Activated T-cell treated with anti-CD3 and anti-CD28 coated beads for 48 hours (primary cell): ENCODE data around the gene SDCCAG8.

ENCODE experiments used
- DNase-seq: peaks from one replicate; pipeline ENCODE4 v3.0.0-alpha.2; 2020; ENCODE audit warnings: low read depth

The SDCCAG8 gene

GRCh38 chr1:243391355-243391754 is 135.5 kb downstream of the SDCCAG8 start:
- no peak for DNase-seq

- no peak for DNase-seq
Observed at GRCh38 chr1:243393096-243393495, 137.3 kb downstream of the SDCCAG8 start.

- no peak for DNase-seq
Observed at GRCh38 chr1:243394066-243394465, 138.2 kb downstream of the SDCCAG8 start.

DNA sequence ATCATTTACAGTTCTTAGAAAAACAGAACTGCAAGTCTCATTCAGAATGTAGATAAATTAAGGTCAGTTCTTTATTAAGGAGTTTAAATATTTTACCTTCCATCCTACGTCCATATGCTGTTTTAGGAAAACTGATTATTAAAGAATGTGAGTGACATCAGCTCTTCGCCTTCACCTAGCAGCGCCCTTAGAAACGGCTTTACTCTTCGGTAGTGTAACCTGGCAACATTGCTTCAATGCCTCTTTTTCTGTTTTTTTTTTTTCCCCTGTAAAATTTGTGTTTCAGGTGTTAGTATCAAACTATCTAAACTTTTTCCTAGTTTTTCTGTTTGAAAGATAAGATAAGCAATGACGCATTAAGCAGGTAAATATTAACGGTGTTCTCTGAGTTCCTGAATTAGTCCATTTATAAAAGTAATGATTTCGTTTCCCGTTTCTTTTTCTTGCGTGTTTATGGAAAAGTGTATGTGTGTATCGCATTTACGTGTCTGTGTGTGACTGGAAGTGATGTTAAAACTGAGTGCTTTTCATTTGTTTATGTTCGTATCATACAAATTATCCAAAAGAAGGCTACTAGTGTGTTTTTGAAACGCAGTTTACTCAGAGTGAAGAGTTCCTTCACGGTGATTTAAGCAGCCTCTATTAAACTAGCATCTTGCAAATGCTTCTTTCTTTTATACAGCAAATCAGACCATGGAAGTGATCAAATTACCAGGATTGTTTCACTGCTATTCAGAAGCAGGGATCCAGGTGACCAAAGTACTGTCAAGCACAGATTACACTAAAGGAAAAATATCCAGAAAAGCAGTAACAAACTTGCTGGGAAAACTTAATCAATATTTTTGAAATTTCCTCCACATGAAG is 139.0 kb downstream of the SDCCAG8 start:
- DNase-seq = no peak

- no peak for DNase-seq
Observed at GRCh38 chr1:243396424-243396823, 140.6 kb downstream of the SDCCAG8 start.

DNA sequence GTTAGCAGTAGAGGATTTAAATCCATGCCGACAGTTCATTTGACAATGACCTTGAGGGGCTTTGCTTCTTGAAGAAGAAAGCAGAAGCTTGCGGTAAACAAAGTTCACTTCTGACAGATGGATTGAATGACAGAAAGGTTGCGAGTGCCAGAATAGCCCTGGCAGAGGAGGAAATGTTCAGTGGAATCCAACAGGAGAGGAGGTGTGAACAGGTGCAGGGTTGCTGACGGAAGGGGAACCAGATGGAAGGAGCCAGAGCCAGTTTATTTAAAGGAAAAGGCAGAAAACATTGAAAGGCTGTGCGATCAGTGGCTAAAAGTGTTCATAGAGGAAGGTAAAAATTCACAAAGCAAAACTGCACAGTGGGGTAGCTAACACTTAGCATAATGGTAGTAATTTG is 141.0 kb downstream of the SDCCAG8 start:
- DNase-seq = no peak

- no peak for DNase-seq
Observed at GRCh38 chr1:243397613-243398321, 141.9 kb downstream of the SDCCAG8 start.

- DNase-seq = no peak
Observed at GRCh38 chr1:243399561-243400155, 143.8 kb downstream of the SDCCAG8 start.

DNA sequence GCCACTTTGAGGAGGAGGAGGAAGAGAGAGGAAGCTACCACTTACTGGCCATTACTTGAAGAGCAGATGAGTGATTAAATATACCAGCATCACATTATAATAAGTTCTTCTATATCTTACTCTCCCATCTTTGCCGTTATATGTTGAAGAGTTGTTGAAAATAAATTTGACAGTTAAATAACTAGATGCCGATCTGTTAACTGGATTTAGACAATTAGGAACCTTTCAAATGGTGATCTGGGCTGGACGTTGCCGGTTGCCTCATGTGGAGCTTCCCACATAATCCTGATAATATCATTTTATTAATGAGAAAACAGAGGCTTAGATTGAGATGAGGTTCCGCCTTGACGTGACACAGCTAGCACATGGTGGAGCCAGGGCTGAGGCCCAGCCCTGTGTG is 147.0 kb downstream of the SDCCAG8 start:
- DNase-seq = no peak

GRCh38 chr1:243406424-243406823 is 150.6 kb downstream of the SDCCAG8 start:
- DNase-seq = no peak

DNA sequence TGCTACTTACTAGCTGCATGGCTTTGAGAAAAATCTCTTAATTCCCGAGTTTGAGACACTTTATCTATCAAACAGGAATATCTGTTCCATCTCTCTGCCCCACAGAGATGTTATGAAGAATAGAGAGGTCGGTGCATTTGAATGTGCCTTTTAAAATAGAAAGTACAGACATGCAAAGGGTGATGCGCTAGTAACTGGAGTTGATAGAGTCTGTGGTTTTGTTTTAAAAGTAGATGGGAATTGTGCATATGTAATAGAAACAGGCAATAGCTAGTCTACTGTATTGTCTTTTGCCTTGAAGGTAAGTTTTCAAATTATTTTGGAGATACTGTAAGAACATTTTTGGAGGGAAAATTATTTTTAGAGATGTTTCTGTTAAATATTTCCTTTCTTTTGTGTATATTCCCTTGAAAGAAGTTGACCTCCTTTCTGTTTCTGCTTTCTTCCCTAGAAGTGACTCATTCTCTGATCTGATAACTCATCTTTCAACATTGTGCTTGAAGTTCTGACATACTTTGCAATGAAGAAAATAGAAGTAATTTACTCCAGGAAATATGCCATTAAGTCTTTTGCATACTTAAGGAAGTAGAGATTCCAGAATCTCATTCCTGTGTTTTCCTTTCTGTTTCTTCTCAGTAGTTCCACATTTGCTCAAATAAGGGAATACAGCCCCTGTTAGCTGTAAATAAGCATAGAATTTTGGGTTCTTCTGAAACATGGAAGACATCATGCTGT is 151.6 kb downstream of the SDCCAG8 start:
- no peak for DNase-seq

DNA sequence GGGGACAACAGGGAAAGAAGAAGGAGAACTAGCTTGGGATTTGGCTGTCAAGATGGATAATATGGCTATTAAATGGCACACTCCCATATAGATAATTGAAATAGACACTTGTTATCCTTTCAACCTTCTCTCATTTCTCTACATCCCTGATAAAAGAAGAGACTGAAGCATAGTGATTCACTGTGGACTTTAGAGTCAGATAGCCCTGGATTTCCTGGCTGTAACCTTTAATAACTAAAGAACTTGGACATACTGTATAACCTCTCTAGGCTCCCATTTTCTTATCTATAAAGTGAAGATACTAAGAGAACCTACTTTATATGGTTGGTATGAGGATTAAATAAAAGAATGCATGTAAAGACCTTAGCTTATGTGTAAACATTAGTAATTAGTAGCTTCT is 152.6 kb downstream of the SDCCAG8 start:
- no peak for DNase-seq

DNA sequence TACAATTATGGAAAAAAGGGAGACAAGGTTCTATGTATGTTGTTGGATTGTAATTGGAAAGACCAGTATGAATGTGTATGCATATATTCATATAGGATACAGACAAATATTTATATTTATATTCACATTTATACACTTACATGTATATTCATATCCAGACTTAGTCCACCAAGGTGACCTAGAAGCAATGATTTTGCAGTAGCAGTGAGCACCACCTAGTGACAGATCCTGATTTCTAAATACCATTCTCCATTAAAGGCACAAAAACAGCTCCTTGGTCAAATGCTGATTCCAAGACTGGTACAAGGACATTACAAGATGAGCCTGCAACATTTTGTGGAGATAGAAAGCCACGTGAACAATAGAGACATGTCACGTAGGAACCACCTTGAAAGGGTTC is 153.4 kb downstream of the SDCCAG8 start:
- DNase-seq = no peak

GRCh38 chr1:243411472-243411871 is 155.6 kb downstream of the SDCCAG8 start:
- no peak for DNase-seq

DNA sequence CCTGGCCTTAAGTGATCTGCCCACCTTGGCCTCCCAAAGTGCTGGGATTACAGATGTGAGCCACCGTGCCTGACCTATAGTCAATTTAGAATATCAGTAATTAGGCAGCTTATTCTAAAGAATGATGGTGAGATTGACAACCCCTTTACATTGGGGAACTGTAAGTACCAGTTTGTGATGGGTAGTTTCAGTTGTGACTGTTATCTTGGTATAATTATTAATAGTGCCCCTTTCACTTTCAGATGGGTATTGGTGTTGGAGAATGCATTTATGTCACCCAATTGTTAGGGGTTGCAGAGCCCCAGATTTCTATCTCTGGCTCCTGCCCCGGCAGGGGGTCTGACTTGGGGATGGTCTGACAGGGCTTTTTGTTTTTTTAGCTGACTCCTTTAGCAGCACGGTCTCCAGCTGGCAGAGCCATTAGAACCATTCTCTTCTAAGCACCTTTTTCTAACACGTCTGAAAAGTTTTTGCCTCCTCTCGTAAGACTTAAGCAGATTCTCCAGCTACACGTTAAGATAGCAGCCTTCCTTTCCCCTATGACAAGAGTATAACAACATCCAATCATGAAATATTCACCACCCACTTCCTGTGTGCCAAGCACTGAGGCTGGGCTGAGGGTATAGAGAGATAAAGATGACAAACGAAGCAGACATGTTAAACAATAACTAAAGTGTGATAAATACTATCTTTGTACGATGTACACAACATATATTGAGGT is 157.8 kb downstream of the SDCCAG8 start:
- DNase-seq = no peak

DNA sequence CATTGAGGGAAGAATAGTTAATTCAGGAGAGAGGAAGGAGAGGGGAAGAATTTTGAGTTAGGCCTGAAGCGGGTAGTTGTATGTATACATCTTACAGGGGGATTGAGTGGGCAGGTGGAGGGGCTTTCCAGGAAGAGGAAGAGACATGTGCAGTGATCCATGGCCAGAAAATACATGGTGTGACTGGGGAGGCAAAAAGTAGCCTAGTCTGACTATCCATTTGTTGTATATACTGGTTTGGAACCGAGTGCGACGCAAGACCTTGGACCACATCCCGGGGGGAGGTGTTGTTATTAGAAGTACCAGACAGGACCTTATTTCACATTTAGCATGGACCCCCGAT is 158.3 kb downstream of the SDCCAG8 start:
- DNase-seq = no peak

DNA sequence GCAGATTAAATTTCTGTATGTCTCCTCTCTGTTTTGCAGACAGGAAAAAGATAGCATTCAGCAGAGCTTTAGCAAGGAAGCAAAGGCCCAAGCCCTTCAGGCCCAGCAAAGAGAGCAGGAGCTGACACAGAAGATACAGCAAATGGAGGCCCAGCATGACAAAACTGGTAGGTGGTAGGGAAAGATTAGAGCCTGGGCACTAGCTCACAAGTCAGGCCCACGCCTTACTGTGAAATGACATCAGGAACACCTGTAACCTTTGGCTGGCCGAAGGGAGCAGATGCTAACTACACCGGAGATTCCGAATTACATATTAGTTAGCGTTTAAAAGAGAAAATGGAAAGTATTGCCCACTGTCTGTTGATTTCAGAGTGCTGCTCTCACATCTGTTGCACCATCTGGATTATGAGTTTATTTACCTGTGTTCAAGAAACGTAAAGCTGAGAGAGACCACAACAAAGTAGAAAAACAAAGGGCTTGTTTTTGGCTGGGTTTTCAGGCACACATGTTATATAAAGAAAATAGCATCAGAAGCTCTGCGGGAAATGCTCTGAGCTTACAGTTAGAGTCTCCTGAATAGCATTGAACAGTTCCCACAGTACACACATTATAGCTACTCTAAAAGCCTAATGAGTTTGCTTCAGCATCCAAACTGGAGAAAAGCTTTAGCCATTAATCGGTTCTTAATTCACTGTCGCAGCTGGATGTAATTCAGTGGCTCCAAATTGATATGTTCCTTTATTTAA is 160.0 kb downstream of the SDCCAG8 start:
- DNase-seq = no peak

GRCh38 chr1:243416495-243416894 is 160.7 kb downstream of the SDCCAG8 start:
- DNase-seq = no peak

- no peak for DNase-seq
Observed at GRCh38 chr1:243420016-243420945, 164.4 kb downstream of the SDCCAG8 start.
